ENCODE measurements around the gene MMP2. TPM values are rescaled to one million over a fixed set of nuclear protein-coding genes. Genes with fewer than 3 reads are reported as not detected.

The MMP2 gene
- total RNA-seq = 100 to 1,000 TPM; 153 to 525 (median 245) TPM

DNA sequence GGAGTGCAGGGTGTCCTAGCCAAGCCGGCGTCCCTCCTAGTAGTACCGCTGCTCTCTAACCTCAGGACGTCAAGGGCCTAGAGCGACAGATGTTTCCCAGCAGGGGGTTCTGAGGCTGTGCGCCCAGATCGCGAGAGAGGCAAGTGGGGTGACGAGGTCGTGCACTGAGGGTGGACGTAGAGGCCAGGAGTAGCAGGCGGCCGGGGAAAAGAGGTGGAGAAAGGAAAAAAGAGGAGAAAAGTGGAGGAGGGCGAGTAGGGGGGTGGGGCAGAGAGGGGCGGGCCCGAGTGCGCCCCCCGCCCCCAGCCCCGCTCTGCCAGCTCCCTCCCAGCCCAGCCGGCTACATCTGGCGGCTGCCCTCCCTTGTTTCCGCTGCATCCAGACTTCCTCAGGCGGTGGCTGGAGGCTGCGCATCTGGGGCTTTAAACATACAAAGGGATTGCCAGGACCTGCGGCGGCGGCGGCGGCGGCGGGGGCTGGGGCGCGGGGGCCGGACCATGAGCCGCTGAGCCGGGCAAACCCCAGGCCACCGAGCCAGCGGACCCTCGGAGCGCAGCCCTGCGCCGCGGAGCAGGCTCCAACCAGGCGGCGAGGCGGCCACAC, at the start of gene MMP2:
Gene MMP2, plus strand, starts transcription at position 372 of the 603 bp plus-strand sequence. CDS start 282 bp downstream, outside the sequence.
- Histone ChIP-seq H3K27ac (peak within 1 kb of the TSS; percentile 75 to 92 (median 82)), H3K27me3 (no peaks in the 10 kb centered on the region), H3K9me3 (no peaks in the 10 kb centered on the region), H3K4me3 (peak within 1 kb of the TSS; percentile 45 to 72 (median 48)), H3K36me3 (peaks cover 0 to 15% (median 0%) of the 10 kb centered on the region in 3 donors), H3K4me1 (peaks cover 0 to 69% (median 7%) of the 10 kb centered on the region in 4 donors)
- peak; percentile 75 to 82 for DNase-seq (ENCODE audit: low spot score in 2 of 2)
- 6% methylated on average over 24 to 34 of the region's 46 CpGs for WGBS, 2 donors
- TF ChIP-seq POLR2A (IDR thresholded peaks at IDR 0.05) (no peak), EP300 (IDR thresholded peaks at IDR 0.05) (peak in 1 of 2 donors; percentile 81)
- TF ChIP-seq, protein P1, sequence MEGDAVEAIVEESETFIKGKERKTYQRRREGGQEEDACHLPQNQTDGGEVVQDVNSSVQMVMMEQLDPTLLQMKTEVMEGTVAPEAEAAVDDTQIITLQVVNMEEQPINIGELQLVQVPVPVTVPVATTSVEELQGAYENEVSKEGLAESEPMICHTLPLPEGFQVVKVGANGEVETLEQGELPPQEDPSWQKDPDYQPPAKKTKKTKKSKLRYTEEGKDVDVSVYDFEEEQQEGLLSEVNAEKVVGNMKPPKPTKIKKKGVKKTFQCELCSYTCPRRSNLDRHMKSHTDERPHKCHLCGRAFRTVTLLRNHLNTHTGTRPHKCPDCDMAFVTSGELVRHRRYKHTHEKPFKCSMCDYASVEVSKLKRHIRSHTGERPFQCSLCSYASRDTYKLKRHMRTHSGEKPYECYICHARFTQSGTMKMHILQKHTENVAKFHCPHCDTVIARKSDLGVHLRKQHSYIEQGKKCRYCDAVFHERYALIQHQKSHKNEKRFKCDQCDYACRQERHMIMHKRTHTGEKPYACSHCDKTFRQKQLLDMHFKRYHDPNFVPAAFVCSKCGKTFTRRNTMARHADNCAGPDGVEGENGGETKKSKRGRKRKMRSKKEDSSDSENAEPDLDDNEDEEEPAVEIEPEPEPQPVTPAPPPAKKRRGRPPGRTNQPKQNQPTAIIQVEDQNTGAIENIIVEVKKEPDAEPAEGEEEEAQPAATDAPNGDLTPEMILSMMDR (IDR thresholded peaks at IDR 0.05) = peak in 1 of 5 experiments; percentile 6

DNA sequence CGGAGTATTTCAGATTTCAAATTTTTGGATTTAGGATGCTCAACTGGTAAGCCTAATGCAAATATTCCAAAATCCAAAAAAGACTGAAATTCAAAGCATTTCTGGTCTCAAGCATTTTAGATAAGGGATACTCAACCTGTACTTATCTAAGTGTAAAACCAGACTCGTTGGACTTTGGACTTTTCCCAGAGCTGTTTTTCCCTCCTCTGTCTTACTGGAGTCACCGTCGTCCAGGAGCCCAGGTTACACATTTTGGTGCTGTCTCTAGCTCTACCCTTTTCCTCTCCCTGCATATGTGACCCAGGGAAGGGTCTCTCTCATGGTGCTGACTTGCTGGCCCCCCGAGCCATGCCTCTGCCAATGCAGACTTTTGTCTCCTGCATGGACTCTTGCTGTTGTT, 46.0 kb upstream of the MMP2 start:
- DNase-seq (ENCODE audit: low spot score in 2 of 2) = no peak
- no peak overlapping the region for H3K27ac ChIP-seq
- no peaks in the 10 kb centered on the region for H3K27me3 ChIP-seq
- H3K36me3 ChIP-seq = no peaks in the 10 kb centered on the region
- no peaks in the 10 kb centered on the region for H3K9me3 ChIP-seq
- no peaks in the 10 kb centered on the region for H3K4me1 ChIP-seq
- TF ChIP-seq, protein P1 (IDR thresholded peaks at IDR 0.05) = no peak
- TF ChIP-seq EP300 (IDR thresholded peaks at IDR 0.05) = no peak
- no peak for TF ChIP-seq POLR2A (IDR thresholded peaks at IDR 0.05)
- 85% methylated on average over 5 of the region's 5 CpGs for WGBS, 2 donors
- no peak overlapping the region for H3K4me3 ChIP-seq

DNA sequence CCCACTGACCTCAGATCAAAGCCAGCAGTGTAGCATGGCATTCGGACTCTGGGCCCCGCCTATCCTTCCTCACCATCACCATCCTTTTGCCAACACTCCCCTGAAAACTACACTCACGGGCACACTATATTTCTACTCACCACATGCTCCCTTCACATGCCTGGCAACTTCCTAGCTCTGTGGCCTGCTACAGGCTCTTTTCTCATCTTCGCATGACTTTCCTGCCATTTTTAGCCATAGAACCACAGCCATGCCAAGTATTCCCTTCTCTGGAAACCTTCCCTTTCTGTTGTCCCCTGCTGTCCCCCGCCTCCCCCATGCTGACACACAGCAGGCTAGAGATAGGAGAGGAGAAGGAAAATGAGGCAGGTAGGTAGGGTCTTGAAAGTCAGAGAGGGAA, 45.5 kb upstream of the MMP2 start:
- Histone ChIP-seq H3K4me1 (no peaks in the 10 kb centered on the region), H3K36me3 (no peaks in the 10 kb centered on the region), H3K27me3 (no peaks in the 10 kb centered on the region), H3K4me3 (no peak overlapping the region), H3K27ac (no peak overlapping the region), H3K9me3 (no peaks in the 10 kb centered on the region)
- WGBS, 2 donors = 86 to 87% methylated on average over 5 of the region's 5 CpGs
- no peak for TF ChIP-seq POLR2A (IDR thresholded peaks at IDR 0.05)
- TF ChIP-seq, protein P1 (IDR thresholded peaks at IDR 0.05) = no peak
- no peak for TF ChIP-seq EP300 (IDR thresholded peaks at IDR 0.05)
- DNase-seq (ENCODE audit: low spot score in 2 of 2) = no peak

DNA sequence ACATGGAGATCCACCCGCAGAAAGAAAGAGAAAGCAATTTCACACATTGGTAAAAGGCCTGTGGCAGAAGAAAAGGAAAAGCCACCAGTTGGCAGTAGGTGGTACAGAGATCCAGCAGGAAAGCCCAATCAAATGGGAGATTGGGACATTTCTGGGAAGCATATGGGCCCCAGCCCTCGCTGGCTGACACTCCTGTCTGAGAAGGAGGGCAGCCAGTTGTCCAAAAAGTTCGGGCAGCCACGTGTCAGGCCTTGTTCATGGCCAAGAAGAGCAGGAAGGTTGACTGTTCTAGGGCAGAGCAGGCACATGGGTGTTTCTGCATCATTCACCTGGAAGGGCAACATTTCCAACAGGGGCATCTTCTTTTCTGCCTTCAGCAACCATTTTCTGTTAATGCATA, 45.0 kb upstream of the MMP2 start:
- no peak overlapping the region for H3K27ac ChIP-seq
- no peaks in the 10 kb centered on the region for H3K4me1 ChIP-seq
- H3K9me3 ChIP-seq = no peaks in the 10 kb centered on the region
- no peak for TF ChIP-seq EP300 (IDR thresholded peaks at IDR 0.05)
- TF ChIP-seq, protein P1 (IDR thresholded peaks at IDR 0.05) = no peak
- no peak for TF ChIP-seq POLR2A (IDR thresholded peaks at IDR 0.05)
- H3K36me3 ChIP-seq = no peaks in the 10 kb centered on the region
- whole genome bisulfite sequencing, 2 donors = 70 to 80% methylated on average over 2 to 4 of the region's 4 CpGs
- H3K4me3 ChIP-seq = no peak overlapping the region
- H3K27me3 ChIP-seq = no peaks in the 10 kb centered on the region
- DNase-seq (ENCODE audit: low spot score in 2 of 2) = no peak

DNA sequence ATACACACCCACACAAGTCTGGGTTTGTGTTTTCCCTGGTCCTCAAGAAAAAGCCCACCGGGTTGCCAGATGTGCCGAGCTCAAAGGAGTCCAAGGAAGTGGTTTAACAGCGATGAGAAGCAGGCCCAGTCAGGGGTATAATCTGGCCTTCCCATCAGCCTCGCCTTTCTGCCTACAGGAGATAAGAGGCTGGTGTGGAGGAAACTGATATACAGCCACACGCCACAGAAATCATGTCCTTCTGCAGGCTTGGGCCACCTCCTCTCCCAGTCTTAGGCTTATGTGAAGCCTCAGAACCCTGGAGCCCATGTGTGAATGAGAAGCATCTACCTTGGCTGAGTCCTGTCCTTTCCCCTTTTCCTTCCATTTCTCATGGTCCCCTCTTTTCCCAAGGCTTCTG, 43.6 kb upstream of the MMP2 start:
- Histone ChIP-seq H3K27ac (no peak overlapping the region), H3K4me3 (no peak overlapping the region), H3K27me3 (no peaks in the 10 kb centered on the region), H3K9me3 (no peaks in the 10 kb centered on the region), H3K36me3 (no peaks in the 10 kb centered on the region), H3K4me1 (no peaks in the 10 kb centered on the region)
- no peak for DNase-seq (ENCODE audit: low spot score in 2 of 2)
- WGBS, 2 donors = 63 to 65% methylated on average over 5 of the region's 5 CpGs
- TF ChIP-seq, protein P1 (IDR thresholded peaks at IDR 0.05) = no peak
- TF ChIP-seq EP300 (IDR thresholded peaks at IDR 0.05) (no peak), POLR2A (IDR thresholded peaks at IDR 0.05) (no peak)
